ENCODE data around the gene ABCG1. TPM values are rescaled to one million over a fixed set of nuclear protein-coding genes. Genes with fewer than 3 reads are reported as not detected.

ABCG1 gene
- total RNA-seq, 1 donor from 2014 or later, result 1.6 TPM

DNA sequence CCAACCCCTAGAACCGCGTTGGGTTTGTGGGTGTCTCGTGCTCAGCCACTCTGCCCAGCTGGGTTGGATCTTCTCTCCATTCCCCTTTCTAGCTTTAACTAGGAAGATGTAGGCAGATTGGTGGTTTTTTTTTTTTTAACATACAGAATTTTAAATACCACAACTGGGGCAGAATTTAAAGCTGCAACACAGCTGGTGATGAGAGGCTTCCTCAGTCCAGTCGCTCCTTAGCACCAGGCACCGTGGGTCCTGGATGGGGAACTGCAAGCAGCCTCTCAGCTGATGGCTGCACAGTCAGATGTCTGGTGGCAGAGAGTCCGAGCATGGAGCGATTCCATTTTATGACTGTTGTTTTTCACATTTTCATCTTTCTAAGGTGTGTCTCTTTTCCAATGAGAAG is 77.6 kb downstream of the ABCG1 start:
- no peak for TF ChIP-seq CTCF (IDR thresholded peaks at IDR 0.05)
- no peak overlapping the region for H3K4me3 Mint-ChIP-seq (ENCODE audit: unreplicated experiment)
- peaks cover 42% of the 10 kb centered on the region for H3K27me3 Mint-ChIP-seq (ENCODE audit: low read depth)
- DNase-seq (ENCODE audit: low spot score), result no peak
- no peaks in the 10 kb centered on the region for H3K4me1 Mint-ChIP-seq (ENCODE audit: low read depth)
- H3K9me3 Mint-ChIP-seq (ENCODE audit: low read depth), result no peaks in the 10 kb centered on the region
- no peak overlapping the region for H3K27ac Mint-ChIP-seq (ENCODE audit: unreplicated experiment)
- H3K36me3 Mint-ChIP-seq (ENCODE audit: low read depth), result no peaks in the 10 kb centered on the region

GRCh38 chr21:42297377-42297776 is 78.4 kb downstream of the ABCG1 start:
- H3K4me1 Mint-ChIP-seq (ENCODE audit: low read depth), result no peaks in the 10 kb centered on the region

DNA sequence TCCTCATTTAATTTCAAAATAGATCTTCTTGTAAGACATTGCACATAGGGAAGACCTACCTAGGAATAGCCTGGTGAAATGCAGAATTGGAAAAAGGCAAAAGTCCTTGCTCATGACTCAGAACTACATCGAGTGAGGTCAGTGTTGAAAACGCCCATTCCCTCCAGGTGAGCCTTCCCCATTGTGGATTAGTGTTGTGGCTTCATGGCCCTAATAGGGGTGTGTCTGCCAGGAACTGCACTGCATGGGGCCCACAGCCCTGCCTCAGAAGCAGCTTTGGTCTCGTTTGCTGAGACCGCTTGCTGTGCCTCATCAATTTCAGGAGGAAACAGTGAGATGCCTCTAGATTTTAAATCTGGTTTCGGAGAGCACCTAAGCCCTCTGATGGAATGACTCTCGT is 79.3 kb downstream of the ABCG1 start:
- Mint-ChIP-seq H3K9me3 (ENCODE audit: low read depth) (no peaks in the 10 kb centered on the region), H3K4me1 (ENCODE audit: low read depth) (no peaks in the 10 kb centered on the region), H3K36me3 (ENCODE audit: low read depth) (no peaks in the 10 kb centered on the region), H3K27ac (ENCODE audit: unreplicated experiment) (no peak overlapping the region), H3K27me3 (ENCODE audit: low read depth) (peaks cover 42% of the 10 kb centered on the region), H3K4me3 (ENCODE audit: unreplicated experiment) (no peak overlapping the region)
- DNase-seq (ENCODE audit: low spot score), result no peak
- no peak for TF ChIP-seq CTCF (IDR thresholded peaks at IDR 0.05)

More at GRCh38 chr21:42297377-42297776, 78.4 kb downstream of the ABCG1 start:
- no peak overlapping the region for H3K4me3 Mint-ChIP-seq (ENCODE audit: unreplicated experiment)
- H3K27me3 Mint-ChIP-seq (ENCODE audit: low read depth), result peaks cover 42% of the 10 kb centered on the region
- no peak overlapping the region for H3K27ac Mint-ChIP-seq (ENCODE audit: unreplicated experiment)
- no peaks in the 10 kb centered on the region for H3K36me3 Mint-ChIP-seq (ENCODE audit: low read depth)
- no peak for DNase-seq (ENCODE audit: low spot score)
- TF ChIP-seq CTCF (IDR thresholded peaks at IDR 0.05), result no peak
- no peaks in the 10 kb centered on the region for H3K9me3 Mint-ChIP-seq (ENCODE audit: low read depth)

DNA sequence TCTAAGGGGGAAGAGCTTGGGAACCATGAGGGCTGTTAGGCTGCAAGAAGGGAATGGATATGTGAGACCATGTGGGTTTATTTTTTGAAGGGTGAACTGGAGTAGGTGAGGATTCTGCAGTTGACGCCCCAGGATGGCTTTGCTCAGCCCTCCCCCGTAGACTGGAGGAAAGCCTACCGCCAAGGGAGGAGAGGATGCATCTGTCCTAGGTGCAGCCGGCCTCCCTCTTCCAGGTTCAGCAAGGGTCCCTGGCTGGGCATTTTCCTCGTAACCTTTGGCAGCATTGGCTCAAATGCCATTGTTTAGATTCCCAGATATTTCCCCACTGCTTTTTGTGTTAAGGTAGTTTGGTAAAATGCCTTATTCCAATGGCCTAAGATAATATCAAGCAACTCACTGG is 79.7 kb downstream of the ABCG1 start:
- H3K4me3 Mint-ChIP-seq (ENCODE audit: unreplicated experiment), result no peak overlapping the region
- DNase-seq (ENCODE audit: low spot score), result no peak
- TF ChIP-seq CTCF (IDR thresholded peaks at IDR 0.05), result no peak
- no peaks in the 10 kb centered on the region for H3K4me1 Mint-ChIP-seq (ENCODE audit: low read depth)
- no peak overlapping the region for H3K27ac Mint-ChIP-seq (ENCODE audit: unreplicated experiment)
- H3K9me3 Mint-ChIP-seq (ENCODE audit: low read depth), result no peaks in the 10 kb centered on the region
- peaks cover 42% of the 10 kb centered on the region for H3K27me3 Mint-ChIP-seq (ENCODE audit: low read depth)
- H3K36me3 Mint-ChIP-seq (ENCODE audit: low read depth), result no peaks in the 10 kb centered on the region

DNA sequence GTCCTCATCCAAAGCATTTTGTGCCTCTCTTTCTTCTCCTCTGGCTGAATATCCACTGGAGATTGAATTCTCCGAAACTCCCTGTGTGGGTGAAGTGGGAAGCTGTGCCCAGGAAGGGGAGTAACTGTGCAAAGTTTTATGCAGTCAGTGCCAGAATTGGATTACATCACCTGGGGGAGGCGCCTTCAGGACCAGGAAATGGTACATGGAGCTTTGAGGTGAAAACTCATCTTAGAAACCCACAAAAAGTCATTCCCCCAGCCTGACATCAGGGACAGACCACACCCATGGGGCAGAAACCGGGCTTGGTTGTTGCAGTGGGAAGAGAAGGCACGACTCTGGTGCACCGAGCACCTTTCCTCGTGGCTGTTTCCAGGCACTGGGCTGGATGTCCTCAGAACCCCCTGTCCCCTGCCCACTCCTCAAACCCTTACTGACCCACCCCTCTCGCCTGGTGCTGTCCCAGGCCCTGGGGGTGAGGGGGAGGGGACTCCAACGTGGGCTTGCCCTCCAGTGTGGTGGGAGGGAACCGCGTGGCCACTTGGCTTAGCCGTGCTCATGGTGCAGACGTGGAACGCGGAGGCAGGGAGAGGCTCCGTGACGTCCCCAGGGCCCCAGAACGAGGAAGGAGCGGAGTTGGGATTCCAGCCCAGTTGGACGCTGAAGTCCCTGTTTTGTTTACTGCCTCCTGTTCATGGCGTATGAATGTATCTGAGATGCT is 80.5 kb downstream of the ABCG1 start:
- no peak for TF ChIP-seq CTCF (IDR thresholded peaks at IDR 0.05)
- Mint-ChIP-seq H3K27ac (ENCODE audit: unreplicated experiment) (no peak overlapping the region), H3K27me3 (ENCODE audit: low read depth) (peaks cover 47% of the 10 kb centered on the region), H3K4me1 (ENCODE audit: low read depth) (no peaks in the 10 kb centered on the region), H3K4me3 (ENCODE audit: unreplicated experiment) (no peak overlapping the region), H3K36me3 (ENCODE audit: low read depth) (no peaks in the 10 kb centered on the region), H3K9me3 (ENCODE audit: low read depth) (no peaks in the 10 kb centered on the region)
- no peak for DNase-seq (ENCODE audit: low spot score)

Data from chondrocyte (in vitro differentiated cells).